ENCODE measurements around the gene LRRC4B. TPM values are rescaled to one million over a fixed set of nuclear protein-coding genes. Genes with fewer than 3 reads are reported as not detected.

The LRRC4B gene
- total RNA-seq, 1 experiment from 2014 or later = 3.5 TPM

GRCh38 chr19:50513746-50514345 lies 54.4 kb downstream of the LRRC4B start, which contains the start of gene ASPDH:
Gene ASPDH, minus strand, starts transcription at chr19:50513913. Its CDS starts 90 bp downstream, at chr19:50513823.
- no peak within 1 kb of the TSS for H3K4me3 ChIP-seq (ENCODE audit: insufficient read depth, low read depth, low read length)
- no peaks in the 10 kb centered on the region; the same call in 1 of the 2 replicates for H3K27me3 ChIP-seq (ENCODE audit: control insufficient read depth, insufficient read depth, low read length)
- H3K36me3 ChIP-seq (replicated peaks; ENCODE audit: control insufficient read depth, insufficient read depth, low read length) = no peaks in the 10 kb centered on the region
- DNase-seq = peak; percentile 77

- no peaks in the 10 kb centered on the region; the same call in 1 of the 2 replicates for H3K27me3 ChIP-seq (ENCODE audit: control insufficient read depth, insufficient read depth, low read length)
- no peak overlapping the region for H3K4me3 ChIP-seq (ENCODE audit: insufficient read depth, low read depth, low read length)
- peak; percentile 33 for DNase-seq
- H3K36me3 ChIP-seq (replicated peaks; ENCODE audit: control insufficient read depth, insufficient read depth, low read length) = no peaks in the 10 kb centered on the region
Measured at GRCh38 chr19:50512999-50513745, 55.1 kb downstream of the LRRC4B start.

- H3K27me3 ChIP-seq (ENCODE audit: control insufficient read depth, insufficient read depth, low read length) = no peaks in the 10 kb centered on the region; the same call in 1 of the 2 replicates
- no peaks in the 10 kb centered on the region for H3K36me3 ChIP-seq (replicated peaks; ENCODE audit: control insufficient read depth, insufficient read depth, low read length)
- DNase-seq = peak; percentile 58
- no peak overlapping the region for H3K4me3 ChIP-seq (ENCODE audit: insufficient read depth, low read depth, low read length)
Measured at GRCh38 chr19:50512112-50512998, 55.9 kb downstream of the LRRC4B start.

GRCh38 chr19:50511069-50511822 lies 57.0 kb downstream of the LRRC4B start, which contains the start of gene JOSD2:
Gene JOSD2, minus strand, starts transcription at chr19:50511191. Its CDS starts 760 bp downstream, at chr19:50510431.
- Histone ChIP-seq H3K4me3 (ENCODE audit: insufficient read depth, low read depth, low read length) (peak within 1 kb of the TSS; percentile 59), H3K36me3 (replicated peaks; ENCODE audit: control insufficient read depth, insufficient read depth, low read length) (no peaks in the 10 kb centered on the region), H3K27me3 (ENCODE audit: control insufficient read depth, insufficient read depth, low read length) (no peaks in the 10 kb centered on the region; the same call in 1 of the 2 replicates)
- peak; percentile 98 for DNase-seq

GRCh38 chr19:50510700-50511068 lies 57.6 kb downstream of the LRRC4B start:
- peak; percentile 97 for DNase-seq
- Histone ChIP-seq H3K4me3 (ENCODE audit: insufficient read depth, low read depth, low read length) (peak overlapping the region; percentile 59), H3K27me3 (ENCODE audit: control insufficient read depth, insufficient read depth, low read length) (no peaks in the 10 kb centered on the region; the same call in 1 of the 2 replicates), H3K36me3 (replicated peaks; ENCODE audit: control insufficient read depth, insufficient read depth, low read length) (no peaks in the 10 kb centered on the region)

GRCh38 chr19:50510121-50510670 lies 58.0 kb downstream of the LRRC4B start:
- Histone ChIP-seq H3K4me3 (ENCODE audit: insufficient read depth, low read depth, low read length) (peak overlapping the region; percentile 59; the same call in 1 of the 2 replicates), H3K27me3 (ENCODE audit: control insufficient read depth, insufficient read depth, low read length) (no peaks in the 10 kb centered on the region; the same call in 1 of the 2 replicates), H3K36me3 (replicated peaks; ENCODE audit: control insufficient read depth, insufficient read depth, low read length) (no peaks in the 10 kb centered on the region)
- no peak for DNase-seq

GRCh38 chr19:50509366-50509765 lies 58.9 kb downstream of the LRRC4B start:
- Histone ChIP-seq H3K36me3 (replicated peaks; ENCODE audit: control insufficient read depth, insufficient read depth, low read length) (no peaks in the 10 kb centered on the region), H3K27me3 (ENCODE audit: control insufficient read depth, insufficient read depth, low read length) (no peaks in the 10 kb centered on the region)
- DNase-seq = no peak

GRCh38 chr19:50508843-50509190 lies 59.4 kb downstream of the LRRC4B start:
- Histone ChIP-seq H3K36me3 (replicated peaks; ENCODE audit: control insufficient read depth, insufficient read depth, low read length) (no peaks in the 10 kb centered on the region), H3K27me3 (ENCODE audit: control insufficient read depth, insufficient read depth, low read length) (no peaks in the 10 kb centered on the region), H3K4me3 (ENCODE audit: insufficient read depth, low read depth, low read length) (no peak overlapping the region)
- no peak for DNase-seq

More at GRCh38 chr19:50509366-50509765, 58.9 kb downstream of the LRRC4B start:
- H3K4me3 ChIP-seq (ENCODE audit: insufficient read depth, low read depth, low read length) = no peak overlapping the region

- H3K36me3 ChIP-seq (replicated peaks; ENCODE audit: control insufficient read depth, insufficient read depth, low read length) = no peaks in the 10 kb centered on the region
- no peak overlapping the region for H3K4me3 ChIP-seq (ENCODE audit: insufficient read depth, low read depth, low read length)
- DNase-seq = no peak
- no peaks in the 10 kb centered on the region for H3K27me3 ChIP-seq (ENCODE audit: control insufficient read depth, insufficient read depth, low read length)
Measured at GRCh38 chr19:50507376-50507775, 60.9 kb downstream of the LRRC4B start.

GRCh38 chr19:50506700-50507099 lies 61.5 kb downstream of the LRRC4B start:
- DNase-seq = no peak
- H3K4me3 ChIP-seq (ENCODE audit: insufficient read depth, low read depth, low read length) = no peak overlapping the region
- H3K27me3 ChIP-seq (ENCODE audit: control insufficient read depth, insufficient read depth, low read length) = no peaks in the 10 kb centered on the region
- no peaks in the 10 kb centered on the region for H3K36me3 ChIP-seq (replicated peaks; ENCODE audit: control insufficient read depth, insufficient read depth, low read length)

GRCh38 chr19:50505856-50506611 lies 62.2 kb downstream of the LRRC4B start:
- Histone ChIP-seq H3K4me3 (ENCODE audit: insufficient read depth, low read depth, low read length) (no peak overlapping the region), H3K27me3 (ENCODE audit: control insufficient read depth, insufficient read depth, low read length) (0 out of 2 replicates have a peak, but pooled peaks cover under 1% of the 10 kb centered on the region), H3K36me3 (replicated peaks; ENCODE audit: control insufficient read depth, insufficient read depth, low read length) (no peaks in the 10 kb centered on the region)
- peak; percentile 51 for DNase-seq

- Histone ChIP-seq H3K4me3 (ENCODE audit: insufficient read depth, low read depth, low read length) (no peak overlapping the region), H3K36me3 (replicated peaks; ENCODE audit: control insufficient read depth, insufficient read depth, low read length) (no peaks in the 10 kb centered on the region), H3K27me3 (ENCODE audit: control insufficient read depth, insufficient read depth, low read length) (peaks cover 34% of the 10 kb centered on the region)
- DNase-seq = no peak
Measured at GRCh38 chr19:50501568-50502475, 66.4 kb downstream of the LRRC4B start.

Measured in H7 (cell line).